Thyroid gland (tissue), 4 donors: ENCODE measurements around the gene FOXN4. TPM values are rescaled to one million over a fixed set of nuclear protein-coding genes. Genes with fewer than 3 reads are reported as not detected.

Experiments
- DNase-seq, 2 donors: peaks; one replicate each; pipeline ENCODE4 v3.0.0-alpha.2; 2019
- H3K27ac ChIP-seq, 3 donors: fragments of 200-600 bp; sonication (generic); 1 replicate in 2 of 3; 2 replicates in 1 of 3; pipeline ENCODE4 v1.5.1; 2016 to 2019; ENCODE audit warnings: mild to moderate bottlenecking in 1 of 3, moderate library complexity in 1 of 3
- H3K27me3 ChIP-seq: fragments of 200-600 bp; sonication (generic); one replicate; pipeline ENCODE4 v1.5.1; 2019
- H3K36me3 ChIP-seq, 2 donors: fragments of 200-600 bp; sonication (generic); one replicate each; pipeline ENCODE4 v1.5.1; 2016 to 2019
- H3K4me1 ChIP-seq, 2 donors: fragments of 200-600 bp; sonication (generic); one replicate each; pipeline ENCODE4 v1.5.1; 2017 to 2019
- H3K4me3 ChIP-seq, 3 donors: fragments of 200-600 bp; sonication (generic); replicated peaks in 1 of 3; 1 replicate in 2 of 3; 2 replicates in 1 of 3; pipeline ENCODE4 v1.5.1; 2016; ENCODE audit warnings: mild to moderate bottlenecking in 1 of 3
- H3K9me3 ChIP-seq: fragments of 200-600 bp; sonication (generic); one replicate; pipeline ENCODE4 v1.5.1; 2017
- CTCF ChIP-seq, 6 experiments: fragments of 200-600 bp in 3 of 6; fragments of 450-650 bp in 3 of 6; sonication (generic) in 3 of 6; IDR thresholded peaks; one replicate each; pipeline ENCODE4 v1.5.1; 2016 to 2019; ENCODE audit warnings: antibody characterized with exemption in 6 of 6, mild to moderate bottlenecking in 2 of 6, inconsistent platforms in 1 of 6, moderate library complexity in 1 of 6
- POLR2A ChIP-seq, 2 donors: fragments of 450-650 bp; IDR thresholded peaks; one replicate each; pipeline ENCODE4 v1.6.1; 2017; ENCODE audit warnings: antibody characterized with exemption in 2 of 2, mild to moderate bottlenecking in 2 of 2, moderate library complexity in 1 of 2
- WGBS, 2 donors: methylation state at CpG; one replicate each; pipeline ENCODE4 v1.1.5; 2017; 5-methylcytosine and 5-hydroxymethylcytosine counted together
- intact Hi-C: fragments of 100-400 bp; cut with DNase I; formaldehyde crosslinking; loops from one replicate; pipeline ENCODE4 v1.15.1; 2023
- total RNA-seq, 4 donors: library from RNA; depleted of rRNA; stranded (reverse); fragments of >200 nt; gene quantifications; one replicate each; pipeline ENCODE4 v1.2.3, GENCODE V29; 2016

The FOXN4 gene
- total RNA-seq, 4 donors from 2014 or later: not detected

- Histone ChIP-seq H3K27me3 (no peaks in the 10 kb centered on the region), H3K27ac (no peak overlapping the region), H3K4me1 (peaks cover 6 to 12% of the 10 kb centered on the region in 2 donors), H3K4me3 (peak overlapping the region in 1 of 3 donors; percentile 12), H3K9me3 (no peaks in the 10 kb centered on the region), H3K36me3 (no peaks in the 10 kb centered on the region)
- intact Hi-C loops: no loop called here
- peak; percentile 56 to 59 for DNase-seq
- 7 to 9% methylated on average over 23 to 27 of the region's 31 CpGs for WGBS, 2 donors
- TF ChIP-seq POLR2A (IDR thresholded peaks at IDR 0.05) (no peak), CTCF (IDR thresholded peaks at IDR 0.05) (no peak)
Observed at GRCh38 chr12:109291521-109292341, 17.4 kb downstream of the FOXN4 start.

GRCh38 chr12:109291117-109291516 is 18.0 kb downstream of the FOXN4 start:
- Histone ChIP-seq H3K4me1 (peaks cover 6 to 12% of the 10 kb centered on the region in 2 donors), H3K4me3 (no peak overlapping the region), H3K9me3 (no peaks in the 10 kb centered on the region), H3K36me3 (no peaks in the 10 kb centered on the region), H3K27ac (no peak overlapping the region), H3K27me3 (no peaks in the 10 kb centered on the region)
- intact Hi-C loops: no loop called here
- TF ChIP-seq CTCF (IDR thresholded peaks at IDR 0.05) (no peak), POLR2A (IDR thresholded peaks at IDR 0.05) (no peak)
- no peak for DNase-seq
- WGBS, 2 donors: 54 to 59% methylated on average over 13 to 14 of the region's 15 CpGs

GRCh38 chr12:109290061-109290460 is 19.0 kb downstream of the FOXN4 start:
- WGBS, 2 donors: 92 to 93% methylated on average over 14 to 18 of the region's 18 CpGs
- H3K27ac ChIP-seq: no peak overlapping the region
- no peak for TF ChIP-seq CTCF (IDR thresholded peaks at IDR 0.05)
- no peak for TF ChIP-seq POLR2A (IDR thresholded peaks at IDR 0.05)
- no peak overlapping the region for H3K4me3 ChIP-seq
- H3K4me1 ChIP-seq: peaks cover 6 to 12% of the 10 kb centered on the region in 2 donors
- H3K36me3 ChIP-seq: no peaks in the 10 kb centered on the region
- H3K27me3 ChIP-seq: no peaks in the 10 kb centered on the region
- no peaks in the 10 kb centered on the region for H3K9me3 ChIP-seq
- DNase-seq: no peak
- intact Hi-C loops: no loop called here

DNA sequence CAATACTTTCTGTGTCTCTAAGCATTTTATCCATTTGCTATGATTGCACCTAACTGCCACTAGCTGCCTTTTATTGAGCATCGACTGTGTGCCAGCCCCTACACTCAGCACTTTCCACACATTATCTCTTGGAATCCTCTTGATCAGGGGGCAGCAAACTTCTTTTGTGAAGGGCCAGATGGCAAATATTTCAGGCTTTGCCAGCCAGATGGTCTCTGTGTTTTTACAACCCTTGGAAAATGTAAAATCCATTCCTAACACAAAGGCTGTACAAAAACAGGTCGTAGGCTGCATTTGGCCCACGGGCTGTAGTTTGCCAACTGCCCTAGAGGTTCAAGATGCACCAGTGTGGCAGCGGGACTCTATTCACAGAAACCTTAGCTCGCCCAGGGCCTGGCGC is 19.5 kb downstream of the FOXN4 start:
- H3K9me3 ChIP-seq: no peaks in the 10 kb centered on the region
- H3K4me3 ChIP-seq: no peak overlapping the region
- H3K27me3 ChIP-seq: no peaks in the 10 kb centered on the region
- WGBS, 2 donors: 86 to 89% methylated on average over 6 of the region's 6 CpGs
- no peak overlapping the region for H3K27ac ChIP-seq
- intact Hi-C loops: no loop called here
- peaks cover 6 to 12% of the 10 kb centered on the region in 2 donors for H3K4me1 ChIP-seq
- no peaks in the 10 kb centered on the region for H3K36me3 ChIP-seq
- no peak for DNase-seq
- TF ChIP-seq CTCF (IDR thresholded peaks at IDR 0.05) (no peak), POLR2A (IDR thresholded peaks at IDR 0.05) (no peak)

DNA sequence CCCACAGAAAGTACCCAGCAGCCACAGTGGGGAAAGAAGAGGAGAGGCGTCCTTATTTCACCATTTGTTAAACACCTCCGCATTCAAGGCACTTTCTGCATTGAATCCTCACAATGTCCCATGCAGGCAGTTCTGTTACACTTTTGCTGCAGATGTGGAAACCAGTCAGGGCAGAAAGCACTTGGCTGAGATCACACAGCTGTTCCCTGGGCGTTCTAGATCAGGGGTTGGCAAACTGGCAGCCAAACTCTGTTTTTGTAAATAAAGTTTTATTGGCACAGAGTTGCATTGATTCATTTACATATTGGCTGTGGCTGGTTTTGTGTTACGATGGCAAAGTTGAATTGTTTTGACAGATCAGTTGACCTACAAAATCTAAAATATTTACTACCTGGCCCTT is 20.1 kb downstream of the FOXN4 start:
- Histone ChIP-seq H3K4me1 (peaks cover 6 to 12% of the 10 kb centered on the region in 2 donors), H3K27ac (no peak overlapping the region), H3K36me3 (no peaks in the 10 kb centered on the region), H3K4me3 (no peak overlapping the region), H3K27me3 (no peaks in the 10 kb centered on the region), H3K9me3 (no peaks in the 10 kb centered on the region)
- 80 to 87% methylated on average over 4 of the region's 4 CpGs for WGBS, 2 donors
- TF ChIP-seq CTCF (IDR thresholded peaks at IDR 0.05) (no peak), POLR2A (IDR thresholded peaks at IDR 0.05) (no peak)
- intact Hi-C loops: no loop called here
- DNase-seq: no peak
